ENCODE data around the gene PTH1R.

The PTH1R gene

GRCh38 chr3:46901061-46901460 is 23.5 kb downstream of the PTH1R start:
- TF ChIP-seq CTCF (IDR thresholded peaks at IDR 0.05; ENCODE audit: low read depth, low read length, missing control alignments): no peak
- DNase-seq (ENCODE audit: low read depth): no peak
- in situ Hi-C loops (cut with HindIII; ENCODE audit: low sequenced_read_pairs): no loop called here
- no peak overlapping the region for H3K4me3 ChIP-seq (ENCODE audit: low read depth, low read length)

DNA sequence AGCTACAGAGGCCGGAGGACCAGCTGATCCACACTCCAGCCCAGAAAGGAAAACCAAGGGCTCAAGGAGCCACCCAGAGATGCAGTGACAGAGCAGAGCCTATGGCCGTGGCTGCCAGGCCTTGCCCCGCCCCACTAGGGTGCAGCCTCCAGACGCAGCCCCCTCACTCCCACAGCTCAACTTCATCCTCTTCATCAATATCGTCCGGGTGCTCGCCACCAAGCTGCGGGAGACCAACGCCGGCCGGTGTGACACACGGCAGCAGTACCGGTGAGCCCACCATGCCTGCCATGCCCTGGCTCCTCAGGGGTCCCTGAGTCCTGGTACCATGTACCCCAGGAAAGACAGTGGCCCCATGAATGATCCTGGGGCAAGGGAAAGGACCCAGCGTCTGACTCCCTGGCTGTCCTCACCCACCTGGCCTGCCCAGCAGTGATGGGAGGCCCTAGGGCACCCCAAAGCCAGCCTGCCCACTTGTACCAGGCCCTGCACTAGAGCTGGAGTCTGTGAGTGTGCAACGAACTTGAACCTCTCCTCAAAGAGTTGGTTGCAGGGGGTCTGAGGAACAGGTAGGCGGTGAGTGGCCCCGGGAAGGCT is 24.2 kb downstream of the PTH1R start:
- DNase-seq (ENCODE audit: low read depth): no peak
- TF ChIP-seq CTCF (IDR thresholded peaks at IDR 0.05; ENCODE audit: low read depth, low read length, missing control alignments): no peak
- in situ Hi-C loops (cut with HindIII; ENCODE audit: low sequenced_read_pairs): no loop called here
- no peak overlapping the region for H3K4me3 ChIP-seq (ENCODE audit: low read depth, low read length)

DNA sequence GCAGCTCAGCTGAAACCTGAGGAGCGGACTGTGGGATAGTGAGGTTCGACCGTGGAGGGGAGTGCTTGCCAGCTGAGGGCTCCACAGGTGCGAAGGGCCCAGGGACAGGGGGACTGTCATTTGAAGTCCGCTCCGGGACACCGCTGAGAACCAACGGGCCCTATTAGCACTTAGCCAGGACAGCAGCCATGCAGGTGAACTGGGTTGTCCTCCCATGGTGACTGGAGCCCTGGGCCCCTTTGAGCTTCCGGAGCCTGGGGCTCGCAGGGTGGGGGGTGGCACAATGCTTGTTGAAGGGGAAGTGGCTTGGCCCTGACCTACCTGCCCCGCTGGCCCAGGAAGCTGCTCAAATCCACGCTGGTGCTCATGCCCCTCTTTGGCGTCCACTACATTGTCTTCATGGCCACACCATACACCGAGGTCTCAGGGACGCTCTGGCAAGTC is 24.7 kb downstream of the PTH1R start:
- no peak for TF ChIP-seq CTCF (IDR thresholded peaks at IDR 0.05; ENCODE audit: low read depth, low read length, missing control alignments)
- H3K4me3 ChIP-seq (ENCODE audit: low read depth, low read length): no peak overlapping the region
- no peak for DNase-seq (ENCODE audit: low read depth)
- in situ Hi-C loops (cut with HindIII; ENCODE audit: low sequenced_read_pairs): no loop called here

DNA sequence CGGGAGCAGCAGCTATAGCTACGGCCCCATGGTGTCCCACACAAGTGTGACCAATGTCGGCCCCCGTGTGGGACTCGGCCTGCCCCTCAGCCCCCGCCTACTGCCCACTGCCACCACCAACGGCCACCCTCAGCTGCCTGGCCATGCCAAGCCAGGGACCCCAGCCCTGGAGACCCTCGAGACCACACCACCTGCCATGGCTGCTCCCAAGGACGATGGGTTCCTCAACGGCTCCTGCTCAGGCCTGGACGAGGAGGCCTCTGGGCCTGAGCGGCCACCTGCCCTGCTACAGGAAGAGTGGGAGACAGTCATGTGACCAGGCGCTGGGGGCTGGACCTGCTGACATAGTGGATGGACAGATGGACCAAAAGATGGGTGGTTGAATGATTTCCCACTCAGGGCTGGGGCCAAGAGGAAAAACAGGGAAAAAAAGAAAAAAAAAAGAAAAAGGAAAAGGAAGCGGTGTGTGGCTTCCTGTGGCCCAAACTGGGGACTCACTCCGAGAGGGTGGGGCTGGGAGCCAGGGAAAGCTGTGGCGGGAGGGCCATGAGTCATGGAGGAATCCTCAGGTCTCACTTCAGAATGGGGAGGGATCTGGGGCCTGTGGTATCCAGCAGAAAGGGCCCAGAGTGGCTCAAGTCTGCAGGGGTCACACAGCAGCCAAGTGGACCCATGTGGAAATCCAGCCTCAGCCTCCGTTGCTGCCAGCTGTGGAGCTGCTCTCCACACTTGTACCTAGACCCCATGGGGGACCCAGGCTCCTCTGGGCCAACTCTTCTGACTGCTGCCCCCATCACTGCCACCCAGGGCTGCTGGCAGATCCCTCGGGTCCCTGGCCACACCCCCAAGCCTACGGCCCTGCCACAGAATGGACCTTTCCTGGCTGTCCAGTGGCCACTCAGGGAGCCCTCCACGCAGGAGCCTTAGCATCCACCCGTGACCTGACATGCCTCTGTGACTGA is 26.1 kb downstream of the PTH1R start:
- TF ChIP-seq CTCF (IDR thresholded peaks at IDR 0.05; ENCODE audit: low read depth, low read length, missing control alignments): no peak
- no peak for DNase-seq (ENCODE audit: low read depth)
- no peak overlapping the region for H3K4me3 ChIP-seq (ENCODE audit: low read depth, low read length)
- in situ Hi-C loops (cut with HindIII; ENCODE audit: low sequenced_read_pairs): no loop called here

- in situ Hi-C loops (cut with HindIII; ENCODE audit: low sequenced_read_pairs): no loop called here
- TF ChIP-seq CTCF (IDR thresholded peaks at IDR 0.05; ENCODE audit: low read depth, low read length, missing control alignments): no peak
- no peak overlapping the region for H3K4me3 ChIP-seq (ENCODE audit: low read depth, low read length)
- DNase-seq (ENCODE audit: low read depth): no peak
Observed at GRCh38 chr3:46904303-46905212, 27.0 kb downstream of the PTH1R start.

- in situ Hi-C loops (cut with HindIII; ENCODE audit: low sequenced_read_pairs): no loop called here
- TF ChIP-seq CTCF (IDR thresholded peaks at IDR 0.05; ENCODE audit: low read depth, low read length, missing control alignments): no peak
- no peak overlapping the region for H3K4me3 ChIP-seq (ENCODE audit: low read depth, low read length)
- no peak for DNase-seq (ENCODE audit: low read depth)
Observed at GRCh38 chr3:46905213-46905560, 27.7 kb downstream of the PTH1R start.
